Dendritic cell treated with granulocyte-macrophage colony-stimulating factor and Interleukin-4, amounts not matched to agents 40 ng/mL and 50 ng/mL, for 4 days (primary cell): ENCODE measurements around the gene DRC7.
"Not testable (repeated sequence)": the region's sequence is repeated elsewhere in the genome, so short reads cannot be mapped to it uniquely, and the experiment has no call there.

Experiments
- H3K27ac Mint-ChIP-seq: one replicate; pipeline ENCODE4 v1.8.0; 2022; ENCODE audit warnings: mild to moderate bottlenecking, mixed read lengths
- H3K27me3 Mint-ChIP-seq: one replicate; pipeline ENCODE4 v1.8.0; 2022; ENCODE audit warnings: mild to moderate bottlenecking, mixed read lengths
- H3K36me3 Mint-ChIP-seq: one replicate; pipeline ENCODE4 v1.8.0; 2022; ENCODE audit warnings: low read depth, mixed read lengths
- H3K4me1 Mint-ChIP-seq: one replicate; pipeline ENCODE4 v1.8.0; 2022; ENCODE audit warnings: low read depth, mixed read lengths
- H3K4me3 Mint-ChIP-seq: one replicate; pipeline ENCODE4 v1.8.0; 2022; ENCODE audit warnings: mild to moderate bottlenecking, moderate library complexity, mixed read lengths
- H3K9me3 Mint-ChIP-seq: one replicate; pipeline ENCODE4 v1.8.0; 2022; ENCODE audit warnings: mixed read lengths
- intact Hi-C: fragments of 100-400 bp; cut with micrococcal nuclease; formaldehyde crosslinking; loops from one replicate; pipeline ENCODE4 v1.15.0; 2022

The DRC7 gene

GRCh38 chr16:57742543-57742942, 47.9 kb downstream of the DRC7 start:
- H3K4me1 Mint-ChIP-seq = no peaks in the 10 kb centered on the region
- H3K27ac Mint-ChIP-seq = no peak overlapping the region
- no peaks in the 10 kb centered on the region for H3K27me3 Mint-ChIP-seq
- H3K9me3 Mint-ChIP-seq = no peaks in the 10 kb centered on the region
- peaks cover 50% of the 10 kb centered on the region for H3K36me3 Mint-ChIP-seq
- intact Hi-C loops = no loop called here
- H3K4me3 Mint-ChIP-seq = no peak overlapping the region

- H3K9me3 Mint-ChIP-seq = no peaks in the 10 kb centered on the region
- no peak overlapping the region for H3K27ac Mint-ChIP-seq
Observed at GRCh38 chr16:57743458-57743857, 48.9 kb downstream of the DRC7 start.

DNA sequence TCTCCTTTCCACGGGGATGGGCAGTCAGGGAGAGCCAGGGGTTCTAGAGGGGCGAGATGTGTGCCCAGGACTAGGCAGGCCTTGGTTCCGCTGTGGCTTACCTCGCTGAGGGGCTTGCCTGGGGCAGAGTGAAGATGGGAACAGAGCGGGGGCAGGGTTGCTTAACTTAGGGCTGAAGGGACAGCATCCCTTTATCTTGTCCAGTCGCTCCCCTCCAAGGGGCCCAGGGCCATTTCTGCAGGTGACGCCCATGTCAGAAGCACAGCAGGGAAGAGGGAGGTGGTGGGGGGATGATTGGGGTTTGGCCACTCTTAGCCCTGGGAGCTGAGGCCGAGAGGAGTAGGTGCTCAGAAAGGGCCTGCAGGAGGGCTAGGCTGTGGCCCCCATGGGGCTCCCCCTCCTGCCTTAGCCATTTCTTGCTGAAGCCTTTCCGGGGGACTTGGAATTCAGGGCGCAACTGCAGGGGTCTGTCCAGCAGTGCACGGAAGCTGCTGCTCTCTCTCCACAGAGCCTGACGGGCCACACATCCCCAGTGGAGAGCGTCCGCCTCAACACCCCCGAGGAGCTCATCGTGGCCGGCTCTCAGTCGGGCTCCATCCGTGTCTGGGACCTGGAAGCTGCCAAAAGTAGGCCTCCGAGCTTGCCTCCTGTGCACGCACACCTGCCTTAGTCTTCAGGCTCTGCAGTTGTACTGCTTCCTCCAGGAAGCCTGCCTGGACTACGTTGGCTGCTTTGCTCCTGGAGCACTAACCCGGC, 49.5 kb downstream of the DRC7 start:
- Mint-ChIP-seq H3K4me1 (no peaks in the 10 kb centered on the region), H3K4me3 (no peak overlapping the region), H3K9me3 (no peaks in the 10 kb centered on the region), H3K27me3 (no peaks in the 10 kb centered on the region), H3K27ac (no peak overlapping the region), H3K36me3 (peaks cover 62% of the 10 kb centered on the region)
- intact Hi-C loops = no loop called here

More at GRCh38 chr16:57743458-57743857, 48.9 kb downstream of the DRC7 start:
- intact Hi-C loops = no loop called here
- H3K27me3 Mint-ChIP-seq = no peaks in the 10 kb centered on the region
- H3K4me1 Mint-ChIP-seq = no peaks in the 10 kb centered on the region
- peaks cover 56% of the 10 kb centered on the region for H3K36me3 Mint-ChIP-seq
- H3K4me3 Mint-ChIP-seq = no peak overlapping the region

DNA sequence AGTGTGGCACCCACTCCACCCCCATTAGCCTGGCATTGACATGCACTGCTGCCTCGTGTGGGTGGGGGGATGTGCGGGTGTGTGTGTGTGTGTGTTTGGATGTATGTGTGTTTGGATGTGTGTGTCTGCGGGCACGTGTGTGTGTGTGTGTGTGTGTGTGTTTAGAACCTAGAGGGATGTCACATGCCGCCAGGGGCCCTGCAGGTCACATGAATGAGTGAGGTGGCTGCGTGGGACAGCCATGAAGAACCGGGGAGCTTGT, 50.0 kb downstream of the DRC7 start:
- no peak overlapping the region for H3K27ac Mint-ChIP-seq
- intact Hi-C loops = no loop called here
- H3K4me1 Mint-ChIP-seq = no peaks in the 10 kb centered on the region
- peaks cover 63% of the 10 kb centered on the region for H3K36me3 Mint-ChIP-seq
- H3K9me3 Mint-ChIP-seq = no peaks in the 10 kb centered on the region
- no peak overlapping the region for H3K4me3 Mint-ChIP-seq
- no peaks in the 10 kb centered on the region for H3K27me3 Mint-ChIP-seq

GRCh38 chr16:57745768-57746167, 51.2 kb downstream of the DRC7 start:
- intact Hi-C loops = no loop called here
- H3K27ac Mint-ChIP-seq = no peak overlapping the region
- no peak overlapping the region for H3K4me3 Mint-ChIP-seq
- no peaks in the 10 kb centered on the region for H3K27me3 Mint-ChIP-seq
- no peaks in the 10 kb centered on the region for H3K4me1 Mint-ChIP-seq
- H3K36me3 Mint-ChIP-seq = peaks cover 62% of the 10 kb centered on the region
- H3K9me3 Mint-ChIP-seq = no peaks in the 10 kb centered on the region

- H3K36me3 Mint-ChIP-seq = peaks cover 62% of the 10 kb centered on the region
- H3K27ac Mint-ChIP-seq, H3K9me3 Mint-ChIP-seq, intact Hi-C loops, H3K27me3 Mint-ChIP-seq, H3K4me1 Mint-ChIP-seq, H3K4me3 Mint-ChIP-seq: not testable (repeated sequence)
Observed at GRCh38 chr16:57746316-57746715, 51.7 kb downstream of the DRC7 start.

- Mint-ChIP-seq H3K9me3 (no peaks in the 10 kb centered on the region), H3K27ac (no peak overlapping the region), H3K27me3 (no peaks in the 10 kb centered on the region), H3K36me3 (peaks cover 64% of the 10 kb centered on the region), H3K4me3 (no peak overlapping the region), H3K4me1 (no peaks in the 10 kb centered on the region)
- intact Hi-C loops = no loop called here
Observed at GRCh38 chr16:57747091-57747490, 52.5 kb downstream of the DRC7 start.

DNA sequence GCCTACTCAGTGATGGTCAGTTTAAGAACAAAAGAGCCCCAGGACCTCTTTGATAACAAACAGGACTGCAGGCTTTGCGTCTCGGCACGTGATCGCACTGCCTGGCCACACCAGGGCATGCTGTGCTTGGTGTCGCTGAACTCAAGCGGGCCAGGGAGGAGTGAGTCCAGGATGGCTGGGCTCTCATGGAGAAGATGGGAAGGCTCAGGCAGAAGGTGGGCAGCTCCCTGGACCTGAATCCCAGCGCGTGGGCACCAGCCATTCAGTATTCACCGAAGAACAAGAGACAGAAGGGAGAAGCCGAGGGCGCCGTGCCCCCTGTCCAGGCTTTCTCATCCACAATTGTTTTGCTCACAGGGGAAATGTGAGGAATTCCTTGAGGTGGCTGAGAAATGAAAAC, 52.9 kb downstream of the DRC7 start:
- H3K27ac Mint-ChIP-seq = no peak overlapping the region
- peaks cover 67% of the 10 kb centered on the region for H3K36me3 Mint-ChIP-seq
- no peaks in the 10 kb centered on the region for H3K4me1 Mint-ChIP-seq
- H3K27me3 Mint-ChIP-seq = no peaks in the 10 kb centered on the region
- H3K9me3 Mint-ChIP-seq = no peaks in the 10 kb centered on the region
- intact Hi-C loops = no loop called here
- H3K4me3 Mint-ChIP-seq = no peak overlapping the region

GRCh38 chr16:57747996-57748395, 53.4 kb downstream of the DRC7 start:
- H3K27ac Mint-ChIP-seq = no peak overlapping the region
- H3K4me1 Mint-ChIP-seq = no peaks in the 10 kb centered on the region
- H3K4me3 Mint-ChIP-seq = no peak overlapping the region
- H3K27me3 Mint-ChIP-seq = no peaks in the 10 kb centered on the region
- H3K9me3 Mint-ChIP-seq = no peaks in the 10 kb centered on the region
- peaks cover 67% of the 10 kb centered on the region for H3K36me3 Mint-ChIP-seq
- intact Hi-C loops = no loop called here

GRCh38 chr16:57748596-57748995, 54.0 kb downstream of the DRC7 start:
- H3K36me3 Mint-ChIP-seq = peaks cover 67% of the 10 kb centered on the region
- intact Hi-C loops = no loop called here
- H3K4me3 Mint-ChIP-seq = no peak overlapping the region
- no peaks in the 10 kb centered on the region for H3K27me3 Mint-ChIP-seq
- no peak overlapping the region for H3K27ac Mint-ChIP-seq
- H3K4me1 Mint-ChIP-seq = no peaks in the 10 kb centered on the region
- H3K9me3 Mint-ChIP-seq = no peaks in the 10 kb centered on the region

DNA sequence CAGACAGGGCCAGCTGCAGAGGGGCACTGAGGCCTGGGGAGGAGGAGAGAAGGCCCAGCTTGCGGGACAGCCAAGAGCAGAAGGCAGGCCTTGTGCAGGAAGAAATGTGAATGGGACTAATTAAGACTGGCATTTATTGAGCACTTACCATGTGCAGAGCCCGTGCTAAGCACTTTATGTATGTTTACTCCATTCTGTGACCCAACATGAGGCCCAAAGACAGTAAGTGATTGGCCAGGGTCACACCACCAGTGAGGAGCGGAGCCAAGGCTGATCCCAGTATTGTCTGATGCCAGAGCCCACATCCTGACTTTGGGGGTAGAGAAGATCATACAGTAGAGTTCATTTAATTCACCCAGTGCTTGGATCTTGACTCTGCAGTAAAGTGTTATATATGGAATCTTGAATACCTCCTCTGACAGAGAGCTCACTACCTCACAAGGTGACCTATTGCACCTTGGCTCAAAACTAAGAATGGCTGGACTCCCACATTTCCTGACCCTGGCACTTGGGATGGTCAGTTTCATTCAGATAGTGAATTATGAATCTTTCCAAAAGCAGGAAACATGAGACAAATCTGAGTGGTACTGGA, 54.6 kb downstream of the DRC7 start:
- intact Hi-C loops = no loop called here
- Mint-ChIP-seq H3K36me3 (peaks cover 67% of the 10 kb centered on the region), H3K9me3 (no peaks in the 10 kb centered on the region), H3K27ac (no peak overlapping the region), H3K4me3 (no peak overlapping the region), H3K27me3 (no peaks in the 10 kb centered on the region), H3K4me1 (no peaks in the 10 kb centered on the region)

DNA sequence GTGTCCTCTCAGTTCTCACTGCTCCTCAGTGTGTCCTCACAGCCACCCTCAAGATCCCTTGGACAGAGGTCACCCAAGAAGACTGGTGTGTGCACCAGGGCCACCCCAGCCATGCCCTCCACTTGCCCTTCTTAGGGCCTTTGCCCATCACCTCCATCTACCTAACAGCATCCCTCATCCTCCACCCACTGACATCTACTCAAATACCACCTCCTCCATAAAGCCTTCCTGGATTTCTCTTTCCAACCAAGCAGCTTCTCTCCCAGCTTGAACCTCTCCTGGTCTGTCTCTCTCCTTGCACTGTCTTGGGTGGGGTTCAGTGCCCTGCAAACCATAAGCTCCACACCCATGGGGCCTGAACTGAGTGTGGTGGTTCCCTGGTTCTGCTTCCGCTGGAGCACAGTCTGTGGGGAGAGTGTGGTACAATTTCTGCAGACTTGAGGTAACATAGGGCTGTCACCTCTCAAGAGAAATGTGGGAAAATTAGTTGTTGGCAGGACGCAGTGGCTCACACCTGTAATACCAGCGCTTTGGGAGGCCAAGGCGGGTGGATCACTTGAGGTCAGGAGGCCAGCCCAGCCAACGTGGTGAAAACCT, 55.3 kb downstream of the DRC7 start:
- intact Hi-C loops = no loop called here
- Mint-ChIP-seq H3K27me3 (no peaks in the 10 kb centered on the region), H3K4me1 (no peaks in the 10 kb centered on the region), H3K9me3 (no peaks in the 10 kb centered on the region), H3K36me3 (peaks cover 67% of the 10 kb centered on the region), H3K27ac (no peak overlapping the region), H3K4me3 (no peak overlapping the region)

DNA sequence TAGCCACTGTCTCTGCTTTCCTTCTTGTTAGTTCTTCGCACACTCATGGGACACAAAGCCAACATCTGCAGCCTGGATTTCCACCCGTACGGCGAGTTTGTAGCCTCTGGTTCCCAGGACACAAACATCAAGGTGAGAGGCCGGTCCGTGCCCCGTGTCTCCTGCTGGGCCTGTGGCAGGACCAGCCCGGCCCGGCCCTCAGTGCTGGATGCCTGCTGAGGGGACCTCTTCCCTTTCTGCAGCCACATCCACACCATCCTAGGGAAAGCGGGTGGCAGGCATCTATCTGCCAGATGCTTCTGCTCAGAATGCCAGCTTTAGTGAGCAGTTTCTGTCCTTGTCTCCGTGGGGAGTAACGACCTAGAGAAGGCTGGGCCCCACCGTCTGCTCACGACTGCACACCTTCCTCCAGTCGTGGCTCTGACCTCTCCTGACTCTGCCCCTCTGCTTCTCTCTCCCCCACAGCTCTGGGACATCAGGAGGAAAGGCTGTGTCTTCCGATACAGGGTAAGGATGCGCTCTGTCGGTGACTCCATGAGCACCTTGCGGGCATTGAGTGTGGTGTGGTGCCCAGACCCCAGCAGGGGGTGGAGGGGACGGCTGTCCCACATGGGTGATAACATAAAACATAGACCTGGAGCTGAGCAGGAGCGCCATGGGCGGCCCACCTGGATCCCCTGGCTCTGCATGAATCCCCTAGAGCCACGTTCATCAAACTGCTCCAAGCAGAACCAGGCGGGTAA, 56.4 kb downstream of the DRC7 start:
- Mint-ChIP-seq H3K4me3 (no peak overlapping the region), H3K9me3 (no peaks in the 10 kb centered on the region), H3K36me3 (peaks cover 74% of the 10 kb centered on the region), H3K27ac (no peak overlapping the region), H3K27me3 (no peaks in the 10 kb centered on the region), H3K4me1 (peaks cover 4% of the 10 kb centered on the region)
- intact Hi-C loops = no loop called here

- Mint-ChIP-seq H3K27me3 (no peaks in the 10 kb centered on the region), H3K4me3 (no peak overlapping the region), H3K36me3 (peaks cover 80% of the 10 kb centered on the region), H3K27ac (no peak overlapping the region), H3K9me3 (no peaks in the 10 kb centered on the region), H3K4me1 (peaks cover 10% of the 10 kb centered on the region)
- intact Hi-C loops = no loop called here
Observed at GRCh38 chr16:57751539-57752202, 57.1 kb downstream of the DRC7 start.
